Keratinocyte (primary cell): Measurements from ENCODE around the gene FOXI1.

Experiments used
- CTCF ChIP-seq, 3 experiments: IDR thresholded peaks in 1 of 3; conservative IDR thresholded peaks in 1 of 3; optimal IDR thresholded peaks in 1 of 3; 2 replicates in 2 of 3; 3 replicates in 1 of 3; pipeline versions ENCODE3 to v1.5.1; 2011; ENCODE audit warnings: low read length in 3 of 3, mild to moderate bottlenecking in 3 of 3, moderate library complexity in 2 of 3, control low read depth in 1 of 3, inconsistent platforms in 1 of 3; ENCODE audit not compliant: insufficient read depth in 2 of 3; ENCODE audit errors: extremely low read depth in 1 of 3
- EZH2 ChIP-seq: IDR thresholded peaks from one replicate; pipeline ENCODE4 v1.6.1; 2012; ENCODE audit warnings: inconsistent platforms, mild to moderate bottlenecking, low read length, moderate library complexity

DNA sequence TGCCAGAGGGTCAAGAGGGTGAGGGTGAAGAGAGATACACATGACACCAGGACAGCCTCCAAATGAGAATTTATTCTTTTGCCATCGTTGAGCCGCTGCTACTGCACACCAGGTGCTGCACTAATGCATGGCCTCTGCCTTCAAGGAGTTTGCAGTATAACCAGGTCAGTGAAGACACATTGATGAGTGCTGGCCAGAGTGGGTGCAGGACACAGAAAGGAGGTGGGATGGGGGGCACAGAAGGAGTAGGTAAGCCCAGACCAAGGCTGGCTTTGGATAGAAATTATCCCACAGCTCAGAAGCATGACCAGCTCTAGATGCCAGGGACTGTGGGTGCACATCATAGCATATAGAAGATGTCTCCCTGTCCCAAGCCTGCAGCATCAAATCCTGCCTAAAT, 38.0 kb downstream of the FOXI1 start:
- TF ChIP-seq CTCF (optimal IDR thresholded peaks at IDR 0.05 in 1 of 3, IDR thresholded peaks at IDR 0.05 in 1 of 3, conservative IDR thresholded peaks at IDR 0.05 in 1 of 3; ENCODE audit: extremely low read depth in 1 of 3, insufficient read depth in 2 of 3, low read length in 3 of 3) (no peak), EZH2 (no peak)
